Duodenal mucosa (tissue), 2 donors: ENCODE results near the gene ZP1.
A peak's percentile ranks its signal among the peaks of the same experiment; 100 is the strongest.

Experiments used
- H3K27ac ChIP-seq: one replicate; pipeline ENCODE4 v1.7.0; 2013; ENCODE audit warnings: low read depth, low read length
- H3K27me3 ChIP-seq, 2 donors: one replicate each; pipeline ENCODE4 v1.7.0; 2013; ENCODE audit warnings: low read length in 2 of 2, control low read depth in 1 of 2; ENCODE audit not compliant: insufficient read depth in 2 of 2, control insufficient read depth in 1 of 2
- H3K36me3 ChIP-seq, 2 donors: one replicate each; pipeline ENCODE4 v1.7.0; 2013; ENCODE audit warnings: low read length in 2 of 2, control low read depth in 1 of 2; ENCODE audit not compliant: insufficient read depth in 2 of 2, control insufficient read depth in 1 of 2
- H3K4me1 ChIP-seq, 2 donors: one replicate each; pipeline ENCODE4 v1.7.0; 2013; ENCODE audit warnings: low read length in 2 of 2, control low read depth in 1 of 2; ENCODE audit not compliant: insufficient read depth in 2 of 2, control insufficient read depth in 1 of 2
- H3K4me3 ChIP-seq, 2 donors: one replicate each; pipeline ENCODE4 v1.7.0; 2013; ENCODE audit warnings: low read length in 2 of 2, low read depth in 1 of 2
- H3K9ac ChIP-seq, 2 donors: one replicate each; pipeline ENCODE4 v1.7.0; 2013; ENCODE audit warnings: low read length in 2 of 2, low read depth in 1 of 2
- H3K9me3 ChIP-seq, 2 donors: one replicate each; pipeline ENCODE4 v1.7.0; 2013; ENCODE audit warnings: low read length in 2 of 2, control low read depth in 1 of 2; ENCODE audit not compliant: control insufficient read depth in 1 of 2

Gene ZP1

DNA sequence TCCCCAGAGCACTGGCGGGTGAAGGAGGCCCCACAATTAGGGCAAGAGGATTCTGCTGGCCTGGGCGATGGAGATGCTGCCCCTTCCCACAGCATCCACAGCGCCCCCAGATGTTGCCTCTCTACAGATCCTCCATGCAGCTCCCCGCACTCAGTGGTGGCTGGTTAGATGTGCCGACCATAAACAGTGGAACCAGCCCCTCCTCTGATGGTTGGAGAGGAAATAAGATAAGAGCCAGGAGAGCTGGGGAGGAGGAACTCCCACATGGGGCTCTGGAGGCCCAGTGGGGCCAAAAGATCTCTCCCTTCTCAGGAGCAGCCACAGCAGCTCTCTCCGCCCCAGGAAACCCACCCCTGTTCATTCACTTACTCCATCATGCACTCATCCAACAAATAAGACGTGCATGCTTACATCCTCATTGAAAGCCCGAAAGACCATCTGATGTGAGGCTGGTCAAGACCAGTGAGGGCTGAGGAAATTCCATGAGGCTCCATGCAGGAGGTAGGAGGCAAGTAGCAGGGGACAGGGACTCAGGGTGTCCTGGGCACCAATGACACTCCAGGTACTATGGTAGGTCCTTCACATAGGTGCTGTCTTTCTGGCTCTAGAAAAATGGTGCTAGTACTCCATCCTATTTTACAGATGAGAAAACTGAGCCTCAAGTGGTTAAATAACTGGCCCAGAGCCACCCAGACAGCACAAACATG lies 13.0 kb upstream of the ZP1 start:
- Histone ChIP-seq H3K4me1 (peaks cover 25 to 43% of the 10 kb centered on the region in 2 donors), H3K9me3 (no peaks in the 10 kb centered on the region), H3K27me3 (no peaks in the 10 kb centered on the region), H3K9ac (peak overlapping the region in 1 of 2 donors; percentile 5), H3K27ac (no peak overlapping the region), H3K36me3 (peaks cover 4 to 27% of the 10 kb centered on the region in 2 donors), H3K4me3 (peak overlapping the region; percentile 24 to 58)

DNA sequence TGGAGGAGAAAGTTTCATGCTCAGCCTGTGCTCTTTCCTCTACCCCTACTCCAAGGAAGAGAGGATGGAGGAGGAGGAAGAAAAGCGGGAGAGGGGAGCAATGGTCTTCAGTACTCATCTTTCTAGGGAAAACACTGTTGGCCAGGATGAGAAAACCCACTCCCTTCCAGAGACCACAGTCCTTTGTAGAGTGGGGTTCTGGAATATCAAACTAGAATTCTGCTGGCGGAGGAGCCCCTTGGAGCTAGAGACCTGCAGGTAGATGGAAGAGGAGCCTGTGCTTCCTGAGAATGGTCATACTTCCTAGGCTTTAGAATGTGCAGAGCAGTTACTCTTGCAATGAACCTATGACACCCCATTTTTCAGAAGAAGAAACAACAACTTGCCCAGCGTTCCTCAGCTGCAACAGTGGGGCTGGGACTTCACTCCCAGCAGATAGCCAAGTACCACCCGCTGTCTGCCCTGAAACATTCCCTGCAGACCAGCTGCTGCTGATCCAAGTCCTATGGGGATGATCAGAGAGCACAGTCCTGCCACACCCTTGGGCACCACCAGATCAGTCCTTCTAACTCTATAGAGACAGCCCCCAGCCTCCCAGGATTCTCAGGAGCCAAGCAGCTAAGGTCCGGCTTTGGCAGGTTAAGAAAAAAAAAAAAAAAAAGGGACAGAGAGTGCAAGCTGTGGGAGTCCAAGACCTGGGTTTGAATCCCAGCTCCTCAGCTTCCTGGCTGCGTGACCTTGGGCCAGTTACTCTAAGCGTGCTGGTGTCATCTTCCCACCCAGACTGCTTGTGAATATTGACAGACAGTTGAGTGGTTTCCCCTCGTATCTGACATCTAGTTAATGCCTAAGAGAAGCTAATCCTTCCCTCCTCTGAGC lies 12.3 kb upstream of the ZP1 start:
- H3K27ac ChIP-seq: no peak overlapping the region
- H3K27me3 ChIP-seq: no peaks in the 10 kb centered on the region
- peak overlapping the region; percentile 24 to 58 for H3K4me3 ChIP-seq
- H3K4me1 ChIP-seq: peaks cover 25 to 43% of the 10 kb centered on the region in 2 donors
- H3K9me3 ChIP-seq: no peaks in the 10 kb centered on the region
- H3K36me3 ChIP-seq: peaks cover 0 to 21% of the 10 kb centered on the region in 2 donors
- peak overlapping the region in 1 of 2 donors; percentile 43 for H3K9ac ChIP-seq

DNA sequence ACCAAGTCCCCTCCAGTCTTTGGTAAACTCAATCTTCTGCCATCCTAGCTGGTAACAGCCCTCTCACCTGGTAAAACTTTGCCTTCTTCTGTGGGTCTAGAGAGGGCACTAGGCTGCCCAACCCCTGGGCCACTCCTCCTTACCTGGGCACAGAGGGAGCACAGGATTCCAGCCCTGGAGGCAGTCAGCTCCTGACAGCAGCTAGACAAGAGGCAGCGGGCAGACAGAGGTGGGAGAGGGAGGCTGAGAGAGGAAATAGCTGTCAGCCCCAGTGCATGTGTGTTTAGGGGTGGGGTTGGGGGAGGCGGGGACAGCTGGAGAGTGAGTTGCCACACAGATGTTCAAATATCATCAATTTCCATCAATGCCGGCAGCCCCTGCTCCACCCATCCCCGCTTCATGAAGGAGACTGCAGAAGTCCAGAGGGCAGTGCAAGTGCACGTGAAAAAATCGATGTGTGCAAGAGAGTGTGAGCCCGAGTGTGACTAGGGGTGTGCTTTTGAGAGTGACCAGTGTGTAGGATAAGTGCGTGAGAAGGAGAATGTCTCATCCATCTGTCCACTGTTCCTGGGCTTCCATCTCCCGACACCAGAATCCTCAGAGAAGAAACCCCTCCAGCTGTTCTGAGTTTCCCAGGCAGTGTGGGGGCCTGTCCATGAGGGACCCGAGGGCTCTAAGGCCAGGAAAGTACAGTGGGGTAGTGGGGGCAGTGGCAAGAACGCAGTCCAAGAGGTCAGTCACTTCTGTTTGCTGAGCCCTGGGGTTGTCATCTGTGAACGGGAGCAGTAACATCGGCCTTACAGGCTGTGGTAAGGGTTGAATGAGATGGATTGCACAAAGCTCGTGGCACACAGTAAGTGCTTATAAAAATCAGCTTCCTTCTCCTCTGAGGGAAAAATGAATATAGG lies 11.4 kb upstream of the ZP1 start, which contains the start of gene PTGDR2:
Gene PTGDR2 (minus strand): TSS at position 225 of the 908 bp plus-strand sequence. CDS start 2,228 bp downstream, outside the sequence.
- Histone ChIP-seq H3K9me3 (no peaks in the 10 kb centered on the region), H3K4me1 (peaks cover 23 to 40% of the 10 kb centered on the region in 2 donors), H3K27me3 (no peaks in the 10 kb centered on the region), H3K27ac (no peak within 1 kb of the TSS), H3K9ac (peak within 1 kb of the TSS in 1 of 2 donors; percentile 43), H3K36me3 (peaks cover 0 to 12% of the 10 kb centered on the region in 2 donors), H3K4me3 (peak within 1 kb of the TSS; percentile 24 to 58)

DNA sequence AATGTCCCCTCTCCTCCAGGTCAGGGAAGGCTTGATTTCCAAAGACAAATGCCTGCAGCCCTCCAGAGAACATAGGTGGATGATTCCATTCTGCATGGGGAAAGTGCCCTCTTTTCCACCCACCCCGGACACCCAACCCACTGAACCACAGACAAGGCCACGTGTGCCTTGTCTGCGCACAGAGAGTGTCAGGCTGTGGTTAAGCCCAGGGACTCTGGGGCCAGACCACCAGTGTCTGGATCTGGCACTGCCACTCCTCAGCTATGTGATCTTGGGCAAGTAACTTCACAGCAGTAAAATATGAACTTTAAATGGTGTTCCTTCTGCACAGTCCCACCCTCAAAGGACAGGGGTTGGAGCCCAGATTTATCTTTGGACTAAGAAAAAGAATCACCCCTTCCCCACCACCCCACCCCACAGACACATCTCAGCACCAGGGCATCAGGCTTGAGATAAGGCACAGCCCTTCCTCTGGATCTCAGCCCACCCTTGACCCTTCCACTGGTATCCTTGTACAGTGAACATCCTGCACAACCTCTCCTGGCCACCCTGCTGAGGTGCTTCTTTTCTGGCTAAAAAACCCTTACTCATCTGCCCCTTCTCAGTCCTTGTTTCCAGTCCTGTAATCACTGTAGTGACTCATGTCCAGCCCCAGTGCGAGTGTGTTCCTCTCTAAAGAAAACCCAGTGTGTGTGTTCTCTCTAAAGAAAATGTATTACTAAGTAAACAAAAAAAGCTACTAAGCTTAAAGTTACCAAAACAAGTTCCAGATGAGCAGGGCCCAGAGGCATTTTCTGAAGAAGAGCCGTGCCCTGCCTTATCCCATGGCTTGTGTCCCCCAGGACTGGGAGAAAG lies 9.7 kb upstream of the ZP1 start:
- H3K9ac ChIP-seq: no peak overlapping the region
- H3K9me3 ChIP-seq: no peaks in the 10 kb centered on the region
- H3K27ac ChIP-seq: no peak overlapping the region
- H3K27me3 ChIP-seq: no peaks in the 10 kb centered on the region
- H3K4me3 ChIP-seq: no peak overlapping the region
- H3K4me1 ChIP-seq: peaks cover 12 to 28% of the 10 kb centered on the region in 2 donors
- H3K36me3 ChIP-seq: peaks cover 0 to 3% of the 10 kb centered on the region in 2 donors

DNA sequence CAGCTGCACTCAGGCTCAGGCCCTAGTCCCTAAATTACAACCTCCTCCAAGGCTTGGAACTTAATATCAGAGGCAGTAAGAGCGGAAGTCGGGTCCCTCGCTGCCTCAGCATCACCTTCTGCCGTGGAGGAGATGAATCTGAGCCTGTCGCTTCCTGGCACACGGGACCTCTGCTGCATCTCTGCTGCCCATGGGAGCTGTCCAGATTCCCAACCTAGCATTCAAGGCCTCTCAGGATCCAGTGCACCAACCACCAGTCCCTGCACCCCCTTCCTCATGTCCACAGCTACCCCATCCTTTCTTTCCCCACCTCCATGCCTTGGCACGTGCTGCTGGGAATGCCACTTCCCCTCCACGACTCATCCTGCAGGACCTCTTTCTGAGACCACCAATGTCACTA lies 9.1 kb upstream of the ZP1 start:
- peaks cover 0 to 3% of the 10 kb centered on the region in 2 donors for H3K36me3 ChIP-seq
- H3K4me1 ChIP-seq: peaks cover 10 to 25% of the 10 kb centered on the region in 2 donors
- no peak overlapping the region for H3K27ac ChIP-seq
- no peaks in the 10 kb centered on the region for H3K27me3 ChIP-seq
- no peaks in the 10 kb centered on the region for H3K9me3 ChIP-seq
- H3K4me3 ChIP-seq: no peak overlapping the region
- no peak overlapping the region for H3K9ac ChIP-seq

DNA sequence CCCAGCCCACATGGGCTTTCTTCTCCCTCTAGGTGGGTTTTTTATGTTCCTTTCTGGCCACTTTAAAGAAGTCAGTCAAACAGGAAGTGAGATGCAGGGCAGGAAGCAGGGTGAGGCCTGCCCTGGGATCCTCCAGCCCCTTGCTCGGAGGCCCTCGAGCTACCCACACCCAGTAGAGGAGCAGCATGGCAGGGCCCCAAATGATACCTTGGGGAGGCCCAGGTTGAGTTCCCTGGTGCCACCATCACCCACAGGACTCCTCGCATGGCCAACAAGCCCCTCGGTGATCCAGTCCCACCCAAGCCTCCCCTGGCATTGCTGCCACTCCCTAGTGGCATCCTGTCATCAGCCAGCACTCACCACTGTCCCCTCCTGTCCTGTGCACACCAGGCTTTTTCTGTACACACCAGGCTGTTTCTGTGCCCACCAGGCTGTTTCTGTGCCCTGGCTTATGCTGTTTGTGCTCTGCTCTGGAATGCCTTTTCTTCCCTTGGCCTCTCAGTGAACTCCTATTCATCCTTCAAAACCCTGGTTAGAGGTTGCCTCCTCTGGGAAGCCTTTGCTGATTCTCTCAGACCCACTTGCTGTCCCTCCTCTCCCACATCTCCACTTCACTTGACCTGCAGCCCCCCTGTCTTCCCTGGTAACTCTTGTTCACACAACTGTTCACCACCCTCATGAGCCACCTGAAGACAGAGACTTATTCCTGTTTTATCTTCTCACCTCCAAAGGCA lies 8.4 kb upstream of the ZP1 start:
- Histone ChIP-seq H3K4me3 (no peak overlapping the region), H3K9me3 (no peaks in the 10 kb centered on the region)

DNA sequence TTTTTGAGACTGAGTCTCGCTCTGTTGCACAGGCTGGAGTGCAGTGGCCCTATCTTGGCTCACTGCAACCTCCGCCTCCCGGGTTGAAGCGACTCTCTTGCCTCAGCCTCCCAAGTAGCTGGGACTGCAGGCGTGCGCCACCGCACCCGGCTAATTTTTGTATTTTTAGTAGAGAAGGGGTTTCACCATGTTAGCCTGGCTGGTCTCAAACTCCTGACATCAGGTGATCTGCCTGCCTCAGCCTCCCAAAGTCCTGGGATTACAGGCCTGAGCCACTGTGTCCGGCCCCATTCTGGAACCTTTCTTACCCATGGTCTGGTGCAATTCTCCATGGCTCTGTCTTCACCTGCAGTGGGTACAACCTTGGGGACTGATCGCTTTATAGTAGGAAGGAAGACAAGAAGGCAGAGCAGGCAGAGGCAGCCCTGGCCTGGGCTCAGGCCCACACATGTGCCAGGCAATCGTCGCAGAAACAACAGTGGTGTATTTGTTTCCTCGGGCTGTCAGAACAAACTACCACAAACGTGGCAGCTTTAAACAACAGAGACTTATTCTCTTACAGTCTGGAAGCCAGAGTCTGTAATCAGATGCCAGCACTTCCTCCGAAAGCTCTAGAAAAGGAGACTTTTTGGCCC lies 7.6 kb upstream of the ZP1 start:
- Histone ChIP-seq H3K9ac (no peak overlapping the region), H3K9me3 (no peaks in the 10 kb centered on the region), H3K36me3 (no peaks in the 10 kb centered on the region), H3K4me3 (no peak overlapping the region), H3K4me1 (peaks cover 6 to 10% of the 10 kb centered on the region in 2 donors), H3K27me3 (no peaks in the 10 kb centered on the region), H3K27ac (no peak overlapping the region)

More for the DNA sequence above, 8.4 kb upstream of the ZP1 start:
- Histone ChIP-seq H3K36me3 (no peaks in the 10 kb centered on the region), H3K27ac (no peak overlapping the region), H3K27me3 (no peaks in the 10 kb centered on the region), H3K9ac (no peak overlapping the region), H3K4me1 (peaks cover 7 to 18% of the 10 kb centered on the region in 2 donors)

DNA sequence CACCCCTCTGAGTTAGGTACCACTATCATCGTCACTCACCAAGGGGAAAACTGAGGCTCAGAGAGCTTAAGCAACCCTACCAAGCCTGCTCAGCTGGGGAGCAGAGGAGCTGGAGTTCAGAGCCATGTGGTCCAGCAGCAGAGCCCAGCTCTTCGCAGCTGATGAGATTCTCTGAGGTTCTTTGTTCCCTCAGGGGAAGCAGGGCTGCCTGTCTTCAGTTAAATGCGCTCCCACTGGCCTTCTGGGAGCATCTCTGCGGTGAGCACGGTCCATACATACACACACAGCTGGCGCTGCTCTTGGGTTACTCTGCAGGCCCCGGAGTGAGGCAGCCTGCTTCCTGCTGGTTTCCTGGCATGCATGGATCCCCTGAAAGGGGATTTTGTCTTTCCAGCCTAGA lies 6.4 kb upstream of the ZP1 start:
- Histone ChIP-seq H3K4me3 (no peak overlapping the region), H3K4me1 (no peaks in the 10 kb centered on the region), H3K9me3 (no peaks in the 10 kb centered on the region), H3K36me3 (no peaks in the 10 kb centered on the region), H3K27ac (no peak overlapping the region), H3K9ac (no peak overlapping the region), H3K27me3 (no peaks in the 10 kb centered on the region)
